Aorta (tissue), 5 donors: ENCODE measurements around the gene ASB10. TPM values are rescaled to one million over a fixed set of nuclear protein-coding genes. Genes with fewer than 3 reads are reported as not detected.

ENCODE experiments used
- ATAC-seq: fragments of 200-7000 bp; cut with Tn5 transposase; one replicate; pipeline ENCODE4 v1.9.1; 2022; ENCODE audit warnings: moderate library complexity; ENCODE audit not compliant: low FRiP score
- DNase-seq, 2 donors: peaks; one replicate each; pipeline ENCODE4 v3.0.0-alpha.2; 2020
- H3K27ac ChIP-seq, 2 donors: one replicate each; pipeline ENCODE4 v1.5.1; 2013; ENCODE audit warnings: low read length in 2 of 2, mild to moderate bottlenecking in 2 of 2, moderate library complexity in 2 of 2, control low read depth in 1 of 2, inconsistent platforms in 1 of 2, low read depth in 1 of 2
- H3K27me3 ChIP-seq, 2 donors: one replicate each; pipeline ENCODE4 v1.6.1; 2013; ENCODE audit warnings: control low read depth in 1 of 2, low read length in 1 of 2, mild to moderate bottlenecking in 1 of 2, moderate library complexity in 1 of 2; ENCODE audit not compliant: insufficient read depth in 2 of 2, control insufficient read depth in 1 of 2
- H3K36me3 ChIP-seq, 2 donors: one replicate each; pipeline ENCODE4 v1.6.1; 2013; ENCODE audit warnings: control low read depth in 1 of 2, low read length in 1 of 2, mild to moderate bottlenecking in 1 of 2; ENCODE audit not compliant: insufficient read depth in 2 of 2, control insufficient read depth in 1 of 2
- H3K4me1 ChIP-seq, 2 donors: one replicate each; pipeline ENCODE4 v1.6.1; 2013; ENCODE audit warnings: low read length in 2 of 2, control low read depth in 1 of 2, mild to moderate bottlenecking in 1 of 2, moderate library complexity in 1 of 2; ENCODE audit not compliant: insufficient read depth in 2 of 2, control insufficient read depth in 1 of 2
- H3K4me3 ChIP-seq, 2 donors: one replicate each; pipeline ENCODE4 v1.5.1; 2013; ENCODE audit warnings: low read length in 2 of 2, control low read depth in 1 of 2, mild to moderate bottlenecking in 1 of 2
- H3K9me3 ChIP-seq: one replicate; pipeline ENCODE4 v1.6.1; 2013; ENCODE audit warnings: mild to moderate bottlenecking, low read length; ENCODE audit not compliant: control insufficient read depth
- WGBS, 2 donors: extraction: QIAGEN DNeasy Blood & Tissue Kit; methylation state at CpG; one replicate each; pipeline ENCODE4 v1.1.7; 2013; 5-methylcytosine and 5-hydroxymethylcytosine counted together
- intact Hi-C, 2 donors: fragments of 100-400 bp; cut with DNase I; formaldehyde crosslinking; loops; one replicate each; pipeline versions ENCODE4 v1.14.2 to v1.15.0; 2022
- polyA plus RNA-seq, 2 donors: library from polyadenylated mRNA; stranded (reverse); fragments of 200-250 nt; gene quantifications; one replicate each; pipeline ENCODE4 v1.2.3, GENCODE V29; 2013
- total RNA-seq, 2 donors: library from RNA; stranded (reverse); fragmentation: NEBNext Ultra II Directional; extraction: Animal tissue kit (Norgen Biotek cat#: 25700); gene quantifications; one replicate each; pipeline ENCODE4 v1.2.1, GENCODE V29; 2021
- donor health status: healthy with polysubstance abuse.
- donor health status: Bipolar disorder and iron deficiency.
- donor health status: DM: no; HTN: no; CAD: no.
- donor health status: DM: no; HTN: no; CAD: no.
- donor health status: DM: yes; HTN: yes; CAD: no.

Gene ASB10
- total and polyA plus RNA-seq, 4 donors, result not detected

DNA sequence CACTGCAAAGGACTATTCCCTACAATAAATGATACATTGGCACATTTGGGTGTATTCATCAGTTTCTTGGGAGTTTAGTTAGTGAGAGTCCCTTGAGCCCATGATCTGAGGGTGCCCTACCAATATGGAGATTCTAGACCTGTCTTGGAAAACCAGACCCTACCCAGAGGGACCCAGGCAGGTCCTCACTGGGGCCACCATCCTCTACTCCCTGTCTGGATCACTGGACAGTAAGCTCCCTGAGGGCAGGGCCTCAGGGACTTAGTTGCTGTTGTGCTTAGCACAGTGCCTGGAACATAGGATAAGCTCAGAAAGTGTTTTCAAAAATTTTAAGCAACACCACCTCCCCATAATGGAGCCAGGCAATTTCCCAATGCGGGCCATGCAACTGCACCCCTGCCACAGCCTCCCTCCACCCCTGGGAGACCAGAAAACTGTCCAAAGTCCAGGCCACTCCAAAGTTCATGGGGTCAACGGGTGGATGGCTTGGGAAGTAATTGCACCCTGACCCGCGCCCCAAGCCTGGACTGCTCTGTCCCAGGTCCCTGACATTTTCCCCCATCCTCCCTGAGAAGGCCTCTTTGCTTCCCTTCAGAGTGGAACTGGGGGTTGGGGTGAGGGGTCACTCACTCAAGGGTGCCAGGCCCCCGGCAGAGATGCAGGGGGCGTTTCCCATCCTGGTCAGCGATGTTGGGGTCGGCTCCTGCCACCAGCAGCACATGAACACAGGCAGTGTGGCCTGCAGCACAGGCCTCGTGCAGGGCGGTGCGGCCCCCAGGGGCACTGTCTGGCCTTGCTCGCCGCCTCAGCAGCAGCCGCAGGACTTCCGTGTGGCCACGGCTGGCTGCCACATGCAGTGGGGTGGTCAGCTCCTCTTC is 1.0 kb downstream of the ASB10 start:
- no peak overlapping the region for H3K4me3 ChIP-seq
- no peak for ATAC-seq
- 87 to 92% methylated on average over 11 to 16 of the region's 16 CpGs for WGBS, 2 donors

DNA sequence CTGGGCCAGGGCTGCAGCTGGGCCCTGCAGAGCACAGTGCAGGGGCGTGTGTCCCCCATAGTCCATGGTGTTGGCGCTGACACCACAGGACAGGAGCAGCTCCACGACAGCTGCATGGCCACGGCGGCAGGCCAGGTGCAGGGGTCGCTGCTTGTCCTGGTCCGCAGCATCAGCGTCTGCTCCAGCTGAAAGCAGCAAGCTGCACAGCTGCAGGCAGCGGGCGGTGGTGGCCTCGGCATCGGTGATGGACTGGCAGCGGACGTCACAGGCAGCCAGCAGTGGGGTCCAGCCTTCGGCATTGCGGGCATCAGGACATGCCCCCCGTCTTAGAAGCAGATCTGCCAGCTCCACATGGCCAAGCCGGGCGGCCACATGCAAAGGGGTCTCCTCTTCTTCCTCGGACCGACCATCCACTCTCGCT is 6.0 kb downstream of the ASB10 start:
- intact Hi-C loops, result no loop called here
- Histone ChIP-seq H3K36me3 (no peaks in the 10 kb centered on the region), H3K27ac (no peak overlapping the region), H3K9me3 (no peaks in the 10 kb centered on the region), H3K27me3 (no peaks in the 10 kb centered on the region), H3K4me1 (no peaks in the 10 kb centered on the region), H3K4me3 (no peak overlapping the region)
- ATAC-seq (no peak), DNase-seq (peak in 1 of 2 donors; percentile 73)
- WGBS, 2 donors, result 86 to 88% methylated on average over 22 of the region's 22 CpGs

More for the DNA sequence above, 1.0 kb downstream of the ASB10 start:
- no peaks in the 10 kb centered on the region for H3K9me3 ChIP-seq
- H3K4me1 ChIP-seq, result no peaks in the 10 kb centered on the region
- H3K36me3 ChIP-seq, result no peaks in the 10 kb centered on the region
- no peak overlapping the region for H3K27ac ChIP-seq
- DNase-seq, result peak in 1 of 2 donors; percentile 35
- intact Hi-C loops, result no loop called here
- no peaks in the 10 kb centered on the region for H3K27me3 ChIP-seq

DNA sequence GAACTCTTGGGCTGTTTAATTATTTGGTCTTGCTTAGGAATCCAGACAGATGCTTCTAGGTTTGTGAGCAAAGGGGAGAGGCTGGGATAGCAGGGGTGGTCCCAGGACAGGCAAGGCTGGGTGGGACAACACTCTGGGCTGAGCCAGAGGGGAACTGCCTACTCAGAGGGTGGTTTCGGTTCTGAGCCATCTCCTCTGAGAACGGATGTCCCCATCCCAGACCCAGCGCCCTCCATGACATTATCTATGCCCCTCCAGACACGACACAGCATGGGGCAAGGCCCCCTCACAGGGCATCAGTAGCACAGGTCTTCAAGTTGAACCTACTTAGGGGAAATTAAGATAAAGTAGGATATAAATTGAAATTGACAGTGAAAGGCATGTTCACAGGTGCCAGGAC is 7.1 kb downstream of the ASB10 start:
- DNase-seq, result no peak
- no peaks in the 10 kb centered on the region for H3K4me1 ChIP-seq
- intact Hi-C loops, result no loop called here
- H3K27ac ChIP-seq, result no peak overlapping the region
- H3K9me3 ChIP-seq, result no peaks in the 10 kb centered on the region
- no peak for ATAC-seq
- H3K4me3 ChIP-seq, result no peak overlapping the region
- 79 to 86% methylated on average over 4 of the region's 4 CpGs for WGBS, 2 donors
- H3K27me3 ChIP-seq, result no peaks in the 10 kb centered on the region
- no peaks in the 10 kb centered on the region for H3K36me3 ChIP-seq

DNA sequence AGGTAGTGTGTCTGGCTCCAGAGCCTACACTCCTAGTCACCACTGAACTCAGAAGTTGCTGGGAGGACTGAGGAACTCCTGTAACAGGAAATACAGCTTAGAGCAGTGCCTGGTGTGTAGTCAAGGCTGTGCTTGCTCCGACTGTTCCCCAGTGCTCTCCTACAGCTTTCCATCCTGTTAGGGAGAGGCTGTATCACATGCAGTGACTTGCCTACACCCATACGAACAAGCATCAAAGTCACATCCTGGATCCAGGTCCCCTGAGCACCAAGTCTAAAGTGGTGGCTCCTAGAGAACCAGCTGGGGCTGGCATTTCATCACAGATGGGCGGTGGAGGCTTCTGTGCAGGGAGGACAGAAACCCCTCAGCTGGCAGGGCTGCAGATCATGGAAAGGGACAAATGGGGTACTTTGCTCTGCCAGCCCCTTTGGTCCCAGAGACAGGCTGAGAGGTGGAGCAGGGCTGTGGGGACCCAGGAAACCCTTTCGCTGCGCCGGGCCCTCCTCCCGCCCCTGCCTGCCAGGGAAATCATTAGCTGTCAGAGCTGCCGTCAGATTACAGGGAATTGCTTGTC is 7.7 kb downstream of the ASB10 start:
- no peaks in the 10 kb centered on the region for H3K36me3 ChIP-seq
- H3K27ac ChIP-seq, result no peak overlapping the region
- no peaks in the 10 kb centered on the region for H3K9me3 ChIP-seq
- H3K4me1 ChIP-seq, result no peaks in the 10 kb centered on the region
- H3K4me3 ChIP-seq, result no peak overlapping the region
- ATAC-seq (no peak), DNase-seq (peak in 1 of 2 donors; percentile 37)
- no peaks in the 10 kb centered on the region for H3K27me3 ChIP-seq
- intact Hi-C loops, result no loop called here
- 83 to 85% methylated on average over 8 of the region's 8 CpGs for WGBS, 2 donors

DNA sequence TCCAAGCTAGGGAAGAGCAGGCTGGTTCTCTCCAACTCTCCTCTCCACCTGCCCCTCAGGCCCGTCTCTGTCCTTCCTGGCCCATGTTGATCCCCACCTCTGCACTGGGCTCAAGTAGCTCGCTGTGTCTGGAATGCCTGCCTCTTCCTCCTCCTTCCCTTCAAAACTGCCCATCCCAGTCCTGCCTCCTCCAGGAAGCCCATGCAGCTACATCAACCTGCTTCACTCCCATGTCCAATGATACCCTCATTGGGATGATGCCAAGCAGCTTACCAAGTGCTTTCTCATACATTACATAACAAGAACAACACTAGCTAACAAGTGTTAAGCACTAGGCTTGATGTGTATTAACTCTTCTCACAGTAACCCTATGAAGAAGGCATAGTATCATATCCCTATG is 8.2 kb downstream of the ASB10 start:
- intact Hi-C loops, result no loop called here
- Histone ChIP-seq H3K9me3 (no peaks in the 10 kb centered on the region), H3K27me3 (no peaks in the 10 kb centered on the region), H3K36me3 (no peaks in the 10 kb centered on the region), H3K4me1 (no peaks in the 10 kb centered on the region), H3K4me3 (no peak overlapping the region), H3K27ac (no peak overlapping the region)
- no peak for ATAC-seq
- WGBS, 2 donors, result 80 to 82% methylated on average over 2 of the region's 2 CpGs
- DNase-seq, result no peak

DNA sequence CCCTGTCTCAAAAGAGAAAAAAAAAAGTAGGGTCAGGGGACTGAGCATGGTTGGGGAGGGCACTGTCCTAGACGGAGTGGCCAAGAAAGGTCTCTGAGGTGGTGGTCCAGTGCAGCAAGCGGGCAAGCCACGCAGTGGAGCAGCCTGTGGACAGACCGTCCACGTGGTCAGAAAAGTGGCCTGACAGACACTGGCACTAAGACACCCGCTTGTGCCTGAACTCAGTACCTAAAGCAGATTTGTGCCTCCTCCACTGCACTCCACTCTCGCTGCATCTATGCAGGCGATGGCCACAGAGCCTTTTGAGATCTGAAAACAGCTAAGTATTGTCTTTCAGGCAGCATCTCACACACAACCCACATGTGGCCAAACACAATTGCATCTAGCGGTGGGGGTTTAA is 8.8 kb downstream of the ASB10 start:
- intact Hi-C loops, result no loop called here
- ATAC-seq, result no peak
- Histone ChIP-seq H3K4me1 (no peaks in the 10 kb centered on the region), H3K27me3 (no peaks in the 10 kb centered on the region), H3K27ac (no peak overlapping the region), H3K9me3 (no peaks in the 10 kb centered on the region), H3K4me3 (no peak overlapping the region), H3K36me3 (no peaks in the 10 kb centered on the region)
- WGBS, 2 donors, result 93 to 94% methylated on average over 9 of the region's 9 CpGs
- peak in 1 of 2 donors; percentile 48 for DNase-seq

DNA sequence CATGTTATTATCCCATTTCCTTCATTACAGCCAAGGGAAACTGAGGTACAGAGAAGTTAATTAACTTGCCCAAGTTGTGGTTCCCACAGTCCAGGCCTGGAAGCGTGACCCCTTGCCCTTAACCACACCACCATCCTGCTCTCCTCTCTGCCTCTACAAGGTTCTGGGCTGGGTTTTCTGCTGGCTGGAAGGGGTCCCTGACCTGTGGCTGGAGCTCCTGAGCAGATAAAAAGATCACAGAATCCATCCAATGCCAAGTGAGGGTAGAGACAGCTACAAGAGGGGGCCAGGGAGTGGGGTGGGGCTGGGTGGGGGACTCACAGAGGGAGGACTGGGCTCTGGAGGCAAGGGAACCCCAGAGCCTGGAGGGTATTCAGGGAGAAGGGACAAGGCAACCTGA is 9.7 kb downstream of the ASB10 start:
- Histone ChIP-seq H3K27me3 (no peaks in the 10 kb centered on the region), H3K9me3 (no peaks in the 10 kb centered on the region), H3K27ac (no peak overlapping the region), H3K4me1 (no peaks in the 10 kb centered on the region), H3K4me3 (no peak overlapping the region), H3K36me3 (no peaks in the 10 kb centered on the region)
- ATAC-seq, result no peak
- peak in 1 of 2 donors; percentile 46 for DNase-seq
- intact Hi-C loops, result no loop called here
- WGBS, 2 donors, result 89 to 95% methylated on average over 1 of the region's 1 CpG

DNA sequence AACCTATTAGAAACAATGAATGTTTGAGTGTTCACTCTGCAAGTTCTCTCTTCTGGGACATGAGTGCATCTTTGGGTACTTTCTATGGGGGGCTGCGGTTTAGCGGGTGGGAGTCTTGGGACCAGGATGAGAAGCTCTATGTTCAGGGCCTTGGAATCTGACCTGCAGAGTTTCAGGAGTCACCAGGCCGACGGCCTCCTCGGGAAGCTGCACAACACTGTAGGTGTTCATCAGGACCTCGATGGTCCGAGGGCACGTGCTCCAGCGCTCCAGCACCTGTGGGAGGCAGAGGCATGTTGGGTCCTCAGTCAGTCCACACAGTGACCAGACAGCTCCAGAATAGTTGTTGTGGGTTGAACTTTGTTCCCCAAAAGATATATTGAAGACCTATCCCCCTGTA is 10.6 kb downstream of the ASB10 start:
- intact Hi-C loops, result no loop called here
- WGBS, 2 donors, result 90 to 91% methylated on average over 9 of the region's 9 CpGs
- no peaks in the 10 kb centered on the region for H3K27me3 ChIP-seq

DNA sequence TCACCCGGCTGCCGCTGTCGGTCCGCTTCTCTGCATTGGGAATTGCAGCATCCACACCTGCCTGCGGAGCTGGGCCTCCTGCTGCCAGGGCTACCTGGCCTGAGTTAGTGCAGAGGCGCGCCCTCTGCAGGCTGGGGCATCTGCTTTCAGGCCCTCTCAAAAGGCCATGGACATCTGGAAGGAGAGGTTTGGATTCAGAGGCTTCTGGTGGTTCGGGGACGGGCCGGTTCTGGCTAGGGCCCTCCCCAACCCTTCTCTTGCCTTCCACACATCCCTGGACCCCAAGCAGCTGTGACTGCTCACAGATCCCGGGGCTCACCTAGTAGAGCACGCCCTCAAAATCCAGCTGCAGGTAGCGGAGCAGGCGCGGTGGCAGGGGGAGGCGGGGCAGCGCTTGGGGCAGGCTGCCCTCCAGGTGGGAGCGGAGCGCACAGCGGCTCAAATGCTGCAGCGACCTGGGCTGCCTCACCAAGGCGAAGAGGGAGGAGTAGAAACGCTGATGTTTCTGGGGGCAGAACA is 11.2 kb downstream of the ASB10 start:
- Histone ChIP-seq H3K9me3 (no peaks in the 10 kb centered on the region), H3K36me3 (no peaks in the 10 kb centered on the region), H3K4me3 (no peak overlapping the region), H3K27me3 (no peaks in the 10 kb centered on the region), H3K4me1 (no peaks in the 10 kb centered on the region), H3K27ac (no peak overlapping the region)
- ATAC-seq (no peak), DNase-seq (peak in 1 of 2 donors; percentile 74)
- intact Hi-C loops, result no loop called here
- WGBS, 2 donors, result 74 to 76% methylated on average over 23 of the region's 23 CpGs

More for the DNA sequence above, 10.6 kb downstream of the ASB10 start:
- Histone ChIP-seq H3K4me3 (no peak overlapping the region), H3K27ac (no peak overlapping the region), H3K36me3 (no peaks in the 10 kb centered on the region), H3K4me1 (no peaks in the 10 kb centered on the region), H3K9me3 (no peaks in the 10 kb centered on the region)
- no peak for DNase-seq
- ATAC-seq, result no peak
